ENCODE measurements around the gene TXNL4A.

GRCh38 chr18:79965119-79965902 is 23.1 kb downstream of the TXNL4A start:
- TF ChIP-seq, protein P1, sequence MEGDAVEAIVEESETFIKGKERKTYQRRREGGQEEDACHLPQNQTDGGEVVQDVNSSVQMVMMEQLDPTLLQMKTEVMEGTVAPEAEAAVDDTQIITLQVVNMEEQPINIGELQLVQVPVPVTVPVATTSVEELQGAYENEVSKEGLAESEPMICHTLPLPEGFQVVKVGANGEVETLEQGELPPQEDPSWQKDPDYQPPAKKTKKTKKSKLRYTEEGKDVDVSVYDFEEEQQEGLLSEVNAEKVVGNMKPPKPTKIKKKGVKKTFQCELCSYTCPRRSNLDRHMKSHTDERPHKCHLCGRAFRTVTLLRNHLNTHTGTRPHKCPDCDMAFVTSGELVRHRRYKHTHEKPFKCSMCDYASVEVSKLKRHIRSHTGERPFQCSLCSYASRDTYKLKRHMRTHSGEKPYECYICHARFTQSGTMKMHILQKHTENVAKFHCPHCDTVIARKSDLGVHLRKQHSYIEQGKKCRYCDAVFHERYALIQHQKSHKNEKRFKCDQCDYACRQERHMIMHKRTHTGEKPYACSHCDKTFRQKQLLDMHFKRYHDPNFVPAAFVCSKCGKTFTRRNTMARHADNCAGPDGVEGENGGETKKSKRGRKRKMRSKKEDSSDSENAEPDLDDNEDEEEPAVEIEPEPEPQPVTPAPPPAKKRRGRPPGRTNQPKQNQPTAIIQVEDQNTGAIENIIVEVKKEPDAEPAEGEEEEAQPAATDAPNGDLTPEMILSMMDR (IDR thresholded peaks at IDR 0.05 in 2 of 3, conservative IDR thresholded peaks at IDR 0.05 in 1 of 3; ENCODE audit: borderline replicate concordance in 1 of 3, insufficient read depth in 1 of 3, low read depth in 2 of 3, low read length in 2 of 3) = no peak
- TF ChIP-seq RAD21 (IDR thresholded peaks at IDR 0.05; ENCODE audit: low read depth) (no peak), MAX (IDR thresholded peaks at IDR 0.05) (no peak), EZH2 (IDR thresholded peaks at IDR 0.05) (no peak), SRF (IDR thresholded peaks at IDR 0.05; ENCODE audit: low read depth) (no peak), REST (IDR thresholded peaks at IDR 0.05; ENCODE audit: low read depth) (no peak), FOSL1 (IDR thresholded peaks at IDR 0.05; ENCODE audit: low read depth) (no peak), YY1 (IDR thresholded peaks at IDR 0.05; ENCODE audit: extremely low read depth, insufficient replicate concordance, low read depth, low read length) (no peak)
